GM19043 (cell line): ENCODE results near the gene CMBL.
"Not testable (repeated sequence)": the region's sequence is repeated elsewhere in the genome, so short reads cannot be mapped to it uniquely, and the experiment has no call there.

Experiments
- ATAC-seq: cut with Tn5 transposase; IDR thresholded peaks from one replicate; pipeline ENCODE4 v1.9.1; 2021; ENCODE audit warnings: low read depth; ENCODE audit not compliant: unreplicated experiment

CMBL gene

GRCh38 chr5:10262121-10262774 is 45.5 kb downstream of the CMBL start:
- ATAC-seq, result no peak

DNA sequence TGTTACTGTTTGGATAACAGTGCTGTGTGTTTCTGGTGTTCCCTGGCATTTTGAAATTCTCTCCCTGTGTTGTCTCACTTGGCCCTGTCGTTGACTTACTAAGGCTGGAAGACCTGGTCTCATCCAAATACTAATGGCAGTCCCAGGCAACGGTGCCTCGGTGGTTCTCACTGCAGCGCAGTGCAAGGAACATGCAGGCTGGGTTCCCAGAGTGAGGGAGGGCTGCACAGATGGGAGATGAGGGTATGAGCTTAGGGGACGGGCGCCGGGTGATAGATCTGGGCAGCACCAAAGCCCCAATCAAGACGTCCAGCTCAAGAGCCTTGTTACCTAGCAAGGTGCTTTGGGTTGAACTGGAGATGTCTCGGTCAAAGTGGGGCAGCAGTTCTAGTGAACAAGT is 46.6 kb downstream of the CMBL start:
- no peak for ATAC-seq

DNA sequence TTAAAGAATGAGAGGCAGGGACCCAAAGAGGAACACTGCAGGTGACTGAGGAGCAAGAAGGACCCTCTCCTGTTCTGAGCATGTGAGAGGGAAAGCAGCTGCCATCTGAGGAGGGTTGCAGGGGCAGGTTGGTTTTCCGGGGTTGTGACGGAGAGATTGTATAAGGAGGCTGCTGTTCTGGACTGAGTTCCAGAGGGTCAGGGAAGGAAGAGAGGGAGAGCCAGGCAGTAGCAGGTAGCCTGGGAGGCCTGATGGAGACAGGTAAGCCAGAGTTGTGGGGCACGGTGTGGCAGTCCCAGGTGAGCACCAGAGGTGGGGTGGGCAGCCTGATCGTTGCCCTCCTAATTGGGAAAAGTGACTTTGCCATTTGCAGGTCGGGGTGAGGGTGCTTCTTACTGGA is 47.8 kb downstream of the CMBL start:
- ATAC-seq, result no peak

DNA sequence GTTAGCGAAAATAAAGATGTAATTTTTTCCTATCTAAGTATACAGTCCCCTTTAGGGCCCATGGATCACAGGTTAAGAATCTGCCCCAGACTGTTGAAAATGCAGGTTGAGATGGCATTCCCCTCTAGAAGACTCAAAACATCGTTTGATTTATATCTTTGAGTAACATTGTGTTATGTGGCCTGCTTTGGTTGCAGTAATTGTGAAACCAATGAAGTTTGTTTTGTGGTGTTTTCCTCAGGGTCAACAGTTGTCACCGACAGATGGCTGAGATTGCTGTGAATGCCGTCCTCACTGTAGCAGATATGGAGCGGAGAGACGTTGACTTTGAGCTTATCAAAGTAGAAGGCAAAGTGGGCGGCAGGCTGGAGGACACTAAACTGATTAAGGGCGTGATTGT is 49.8 kb downstream of the CMBL start:
- no peak for ATAC-seq

DNA sequence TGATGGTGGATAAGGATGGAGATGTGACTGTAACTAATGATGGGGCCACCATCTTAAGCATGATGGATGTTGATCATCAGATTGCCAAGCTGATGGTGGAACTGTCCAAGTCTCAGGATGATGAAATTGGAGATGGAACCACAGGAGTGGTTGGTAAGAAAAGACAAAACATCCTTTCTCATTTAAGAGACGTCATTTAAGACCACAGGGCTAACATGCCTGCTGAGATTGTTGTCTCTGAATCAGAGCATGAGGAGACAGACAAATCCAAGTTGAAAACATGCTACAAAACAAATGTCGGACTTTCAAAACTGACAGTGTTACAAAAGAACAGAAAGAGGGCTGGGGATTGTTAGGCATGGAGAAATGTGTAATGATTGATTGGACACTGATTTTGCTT is 53.0 kb downstream of the CMBL start:
- no peak for ATAC-seq

- no peak for ATAC-seq
Observed at GRCh38 chr5:10253390-10253789, 54.3 kb downstream of the CMBL start.

- no peak for ATAC-seq
Observed at GRCh38 chr5:10251405-10251804, 56.3 kb downstream of the CMBL start.

DNA sequence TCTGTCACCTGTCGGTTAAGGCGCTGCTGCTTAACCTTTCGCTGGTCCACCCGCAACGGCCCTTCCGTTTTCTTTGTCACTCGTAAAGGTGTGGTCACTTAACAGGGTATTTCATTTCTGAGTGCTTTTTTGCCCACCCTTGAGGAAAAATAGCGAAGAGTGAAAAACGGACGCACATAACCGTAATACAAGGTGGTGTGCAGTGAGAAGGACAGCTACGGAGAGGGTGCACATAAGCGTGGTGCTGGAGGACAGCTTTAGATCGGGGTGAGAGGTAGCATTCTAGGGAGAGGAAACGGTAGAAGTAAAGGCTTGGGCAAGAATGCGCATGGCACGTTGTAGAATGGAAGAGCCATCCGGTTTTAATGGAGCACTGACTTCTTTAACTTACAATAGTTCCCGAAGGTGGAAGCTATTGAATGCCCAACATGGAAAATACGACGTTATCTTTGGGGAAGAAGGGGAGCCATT is 56.9 kb downstream of the CMBL start:
- no peak for ATAC-seq

DNA sequence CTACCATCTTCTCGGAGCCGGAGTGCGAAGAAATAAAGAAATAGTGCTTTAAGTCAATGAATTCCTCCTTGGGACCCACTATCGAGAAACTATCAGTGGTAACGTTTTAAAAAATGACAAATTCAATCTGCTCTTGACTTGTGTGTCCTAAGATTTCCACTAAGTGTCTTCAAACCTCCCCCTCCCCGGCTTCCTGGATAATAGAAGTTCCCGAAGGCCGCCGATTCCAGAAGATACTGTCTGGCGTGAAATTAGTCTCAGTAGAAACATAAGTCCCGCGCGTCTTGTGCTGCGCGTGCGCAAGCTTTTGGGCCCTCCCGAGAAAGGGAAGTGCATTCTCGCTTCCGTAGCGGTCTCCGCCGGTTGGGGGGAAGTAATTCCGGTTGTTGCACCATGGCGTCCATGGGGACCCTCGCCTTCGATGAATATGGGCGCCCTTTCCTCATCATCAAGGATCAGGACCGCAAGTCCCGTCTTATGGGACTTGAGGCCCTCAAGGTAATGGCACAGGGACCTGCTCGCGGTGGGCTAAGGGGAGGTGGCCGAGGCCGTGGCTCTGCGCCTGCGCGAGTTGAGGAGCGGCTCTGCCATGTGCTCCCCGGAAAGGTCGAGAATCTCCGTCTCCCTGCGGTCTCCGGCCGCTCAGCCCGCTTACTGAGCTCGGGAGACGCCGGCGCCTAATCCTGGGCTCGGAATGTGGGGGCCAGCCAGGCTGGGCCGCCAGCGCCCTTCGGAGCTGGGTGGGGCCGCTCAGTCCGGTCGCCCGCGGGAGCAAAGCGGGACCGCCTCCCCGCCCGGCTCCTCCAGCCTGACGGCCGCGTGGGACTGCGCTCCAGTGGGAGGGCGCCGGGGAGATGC is 57.5 kb downstream of the CMBL start, which contains the start of gene CCT5:
CCT5 (plus strand) TSS at position 333 of the 858 bp plus-strand sequence; CDS start at position 394, 61 bp downstream.
- peak; percentile 70 for ATAC-seq

- peak; percentile 2 for ATAC-seq
Observed at GRCh38 chr5:10248378-10249260, 59.1 kb downstream of the CMBL start.

- not testable (repeated sequence) for ATAC-seq
Observed at GRCh38 chr5:10247217-10247616, 60.5 kb downstream of the CMBL start.

DNA sequence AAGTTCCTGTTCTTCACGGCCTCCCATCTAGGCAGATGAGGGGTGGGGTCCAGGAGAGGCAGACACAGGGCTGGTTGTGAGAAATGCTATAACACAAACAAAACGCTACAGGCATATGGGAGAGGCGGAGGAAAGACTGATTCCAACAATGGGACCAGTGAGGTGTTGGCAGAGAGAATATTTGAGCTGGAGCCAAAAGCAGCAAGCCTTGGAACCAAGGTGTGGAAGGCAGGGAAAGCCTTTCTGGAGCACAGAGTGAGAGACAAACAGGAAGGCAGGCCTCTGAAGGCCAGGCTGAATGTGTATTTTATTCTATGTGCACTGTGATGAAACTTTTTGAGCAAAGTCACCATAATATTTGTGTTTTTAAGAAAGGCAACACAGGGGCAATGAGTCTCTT is 60.9 kb downstream of the CMBL start:
- no peak for ATAC-seq

DNA sequence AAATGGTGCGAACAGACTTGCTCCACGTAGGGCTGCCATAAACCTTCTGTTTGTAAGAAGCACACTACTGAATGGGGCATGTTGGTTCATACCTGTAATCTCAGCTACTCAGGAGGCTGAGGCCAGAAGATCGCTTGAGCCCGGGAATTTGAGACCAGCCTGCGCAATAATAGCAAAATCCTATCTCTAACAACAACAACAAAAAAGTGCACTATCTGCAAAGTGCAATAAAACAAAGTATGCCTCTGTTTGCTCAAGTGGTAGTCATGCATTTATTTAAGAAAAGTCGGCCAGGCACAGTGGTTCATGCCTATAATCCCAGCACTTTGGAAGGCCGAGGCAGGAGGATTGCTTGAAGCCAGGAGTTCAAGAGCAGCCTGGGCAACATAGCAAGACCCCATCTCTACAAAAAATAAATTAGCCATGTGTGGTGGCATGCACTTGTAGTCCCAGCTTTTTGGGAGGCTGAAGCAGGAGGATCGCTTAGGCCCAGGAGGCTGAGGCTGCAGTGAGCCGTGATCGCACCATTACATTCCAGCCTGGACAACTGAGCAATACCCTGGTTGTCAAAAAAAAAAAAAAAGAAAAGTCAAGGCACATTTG is 63.3 kb downstream of the CMBL start:
- ATAC-seq, result no peak

GRCh38 chr5:10243660-10244240 is 64.0 kb downstream of the CMBL start:
- ATAC-seq, result peak; percentile 40

- no peak for ATAC-seq
Observed at GRCh38 chr5:10235350-10235749, 72.4 kb downstream of the CMBL start.

- ATAC-seq, result no peak
Observed at GRCh38 chr5:10233505-10233904, 74.2 kb downstream of the CMBL start.

GRCh38 chr5:10233011-10233410 is 74.7 kb downstream of the CMBL start:
- no peak for ATAC-seq

GRCh38 chr5:10232386-10232785 is 75.3 kb downstream of the CMBL start:
- ATAC-seq, result no peak

- ATAC-seq, result no peak
Observed at GRCh38 chr5:10229306-10230048, 78.2 kb downstream of the CMBL start.
